KG1 (cell line): Measurements from ENCODE around the gene PAX7.

Experiments
- DNase-seq: peaks from one replicate; lab custom pipeline; 2025; lab: John Stamatoyannopoulos, UW

Gene PAX7

GRCh38 chr1:18795002-18795689 lies 164.5 kb downstream of the PAX7 start:
- no peak for DNase-seq

- no peak for DNase-seq
Measured at GRCh38 chr1:18796950-18797349, 166.3 kb downstream of the PAX7 start.
